Neural cell (in vitro differentiated cells): ENCODE results near the gene KIR2DL3. TPM values are rescaled to one million over a fixed set of nuclear protein-coding genes. Genes with fewer than 3 reads are reported as not detected.

Source experiments
- H2AFZ ChIP-seq: fragments of 200-600, 300-800 bp; sonication (generic), shearing (Covaris generic); 2 replicates; pipeline ENCODE4 v1.6.0; 2014; ENCODE audit warnings: low read depth, mild to moderate bottlenecking, antibody characterized with exemption, low read length, moderate library complexity
- H3F3A ChIP-seq: fragments of 200-600 bp; shearing (Covaris generic); 2 replicates; pipeline ENCODE4 v1.6.1; 2016; ENCODE audit warnings: mild to moderate bottlenecking, moderate library complexity, mixed read lengths, antibody characterized with exemption, low read length; ENCODE audit not compliant: insufficient read depth, poor library complexity, severe bottlenecking
- H3K27ac ChIP-seq: fragments of 200-600, 300-800 bp; sonication (generic), shearing (Covaris generic); 2 replicates; pipeline ENCODE4 v1.5.1; 2014; ENCODE audit warnings: mild to moderate bottlenecking, low read length, moderate library complexity
- H3K27me3 ChIP-seq: fragments of 300-800, 200-600 bp; sonication (generic), shearing (Covaris generic); 2 replicates; pipeline ENCODE4 v1.6.0; 2014; ENCODE audit warnings: mild to moderate bottlenecking, low read depth, low read length, moderate library complexity; ENCODE audit not compliant: insufficient read depth
- H3K36me3 ChIP-seq: fragments of 300-800, 200-600 bp; sonication (generic), shearing (Covaris generic); 2 replicates; pipeline ENCODE4 v1.5.1; 2014; ENCODE audit warnings: mild to moderate bottlenecking, antibody characterized with exemption, low read length, moderate library complexity; ENCODE audit not compliant: insufficient read depth
- H3K4me2 ChIP-seq: fragments of 300-800, 200-600 bp; sonication (generic), shearing (Covaris generic); 2 replicates; pipeline ENCODE4 v1.6.0; 2014; ENCODE audit warnings: mild to moderate bottlenecking, low read length
- H3K4me3 ChIP-seq: fragments of 300-800, 200-600 bp; sonication (generic), shearing (Covaris generic); 2 replicates; pipeline ENCODE4 v1.5.1; 2014; ENCODE audit warnings: mild to moderate bottlenecking, low read length, moderate library complexity
- H3K79me2 ChIP-seq: fragments of 200-600 bp; shearing (Covaris generic); replicated peaks from 2 replicates; pipeline ENCODE4 v1.6.0; 2014; ENCODE audit warnings: mild to moderate bottlenecking, low read length, moderate library complexity; ENCODE audit not compliant: insufficient read depth
- H3K9ac ChIP-seq: fragments of 300-800, 200-600 bp; sonication (generic), shearing (Covaris generic); 2 replicates; pipeline ENCODE4 v1.6.1; 2016; ENCODE audit warnings: mild to moderate bottlenecking, low read length, mixed read lengths
- H3K9me2 ChIP-seq: fragments of 200-600 bp; shearing (Covaris generic); 2 replicates; pipeline ENCODE4 v1.6.1; 2016; ENCODE audit warnings: mild to moderate bottlenecking, low read length, mixed read lengths; ENCODE audit not compliant: insufficient read depth
- H3K9me3 ChIP-seq: fragments of 200-600, 300-800 bp; sonication (generic), shearing (Covaris generic); 2 replicates; pipeline ENCODE4 v1.6.1; 2016; ENCODE audit warnings: mild to moderate bottlenecking, mixed run types, low read length, moderate library complexity, mixed read lengths
- H4K20me1 ChIP-seq: fragments of 200-600 bp; shearing (Covaris generic); 2 replicates; pipeline ENCODE4 v1.6.1; 2016; ENCODE audit warnings: mild to moderate bottlenecking, mixed run types; ENCODE audit not compliant: insufficient read depth
- CTCF ChIP-seq: fragments of 450-650 bp; IDR thresholded peaks from 2 replicates; pipeline ENCODE4 v1.5.1; 2014; ENCODE audit warnings: antibody characterized with exemption, mild to moderate bottlenecking, moderate library complexity; ENCODE audit not compliant: poor library complexity, severe bottlenecking
- EP300 ChIP-seq: fragments of 450-650 bp; conservative IDR thresholded peaks from 2 replicates; pipeline ENCODE4 v1.6.1; 2014; ENCODE audit warnings: antibody characterized with exemption, mild to moderate bottlenecking, moderate library complexity; ENCODE audit not compliant: poor library complexity, severe bottlenecking
- EZH2 ChIP-seq: fragments of 200-600, 300-800 bp; shearing (Covaris generic), sonication (generic); IDR thresholded peaks from 2 replicates; pipeline ENCODE4 v1.6.1; 2014; ENCODE audit warnings: antibody characterized with exemption, low read length, borderline replicate concordance, mild to moderate bottlenecking; ENCODE audit not compliant: insufficient read depth, poor library complexity, severe bottlenecking
- MXI1 ChIP-seq: fragments of 450-650 bp; conservative IDR thresholded peaks from 2 replicates; pipeline ENCODE4 v1.6.1; 2014; ENCODE audit warnings: antibody characterized with exemption, mild to moderate bottlenecking; ENCODE audit not compliant: poor library complexity, severe bottlenecking
- POLR2AphosphoS5 ChIP-seq: IDR thresholded peaks from 2 replicates; pipeline ENCODE4 v1.6.1; 2012
- RAD21 ChIP-seq: fragments of 450-650 bp; conservative IDR thresholded peaks from 2 replicates; pipeline ENCODE4 v1.6.1; 2014; ENCODE audit warnings: antibody characterized with exemption, mild to moderate bottlenecking, moderate library complexity
- REST ChIP-seq: IDR thresholded peaks from 2 replicates; pipeline ENCODE4 v1.6.1; 2012; ENCODE audit warnings: borderline replicate concordance
- SMC3 ChIP-seq: fragments of 450-650 bp; conservative IDR thresholded peaks from 2 replicates; pipeline ENCODE4 v1.6.1; 2014; ENCODE audit warnings: antibody characterized with exemption, mild to moderate bottlenecking, moderate library complexity; ENCODE audit not compliant: poor library complexity
- TAF1 ChIP-seq: IDR thresholded peaks from 2 replicates; pipeline ENCODE4 v1.6.1; 2012; ENCODE audit warnings: low read depth
- polyA plus RNA-seq: library from polyadenylated mRNA; depleted of rRNA; stranded (reverse); fragments of >200 nt; gene quantifications from 2 replicates; pipeline ENCODE4 v1.2.3, GENCODE V29; 2014

Gene KIR2DL3
- polyA plus RNA-seq, 1 donor from 2014 or later: not detected

DNA sequence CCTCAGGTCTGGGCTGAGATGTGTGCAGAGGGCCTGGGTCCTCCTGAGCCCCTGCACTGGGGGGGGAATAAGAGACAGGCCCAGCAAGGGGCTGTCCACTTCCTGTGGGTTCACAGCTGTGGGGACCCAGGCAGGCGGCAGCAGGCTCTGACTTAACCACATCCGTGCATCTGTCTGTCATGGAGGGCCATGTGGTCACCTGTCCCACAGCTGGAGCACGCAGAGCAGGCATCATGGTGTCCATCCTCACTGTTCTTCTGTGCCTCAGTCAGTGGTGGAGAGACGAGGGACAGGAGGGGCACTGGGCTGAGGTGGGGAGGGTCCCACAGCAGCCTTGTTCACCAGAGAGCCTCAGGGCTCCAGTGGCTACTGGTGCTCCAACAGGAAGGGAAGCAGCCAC, 30.4 kb upstream of the KIR2DL3 start:
- no peaks in the 10 kb centered on the region for H4K20me1 ChIP-seq
- H3K79me2 ChIP-seq: no peaks in the 10 kb centered on the region
- no peak overlapping the region for H3K9ac ChIP-seq
- TF ChIP-seq CTCF (no peak), MXI1 (no peak)
- H3K4me2 ChIP-seq: no peak overlapping the region
- H3F3A ChIP-seq: no peaks in the 10 kb centered on the region
- no peaks in the 10 kb centered on the region for H3K27me3 ChIP-seq
- no peak overlapping the region for H3K27ac ChIP-seq
- no peak overlapping the region for H2AFZ ChIP-seq
- no peaks in the 10 kb centered on the region for H3K9me2 ChIP-seq
- H3K36me3 ChIP-seq: no peaks in the 10 kb centered on the region
- H3K9me3 ChIP-seq: peaks cover 1% of the 10 kb centered on the region
- no peak overlapping the region for H3K4me3 ChIP-seq

- H3K79me2 ChIP-seq: no peaks in the 10 kb centered on the region
- no peaks in the 10 kb centered on the region for H4K20me1 ChIP-seq
- no peaks in the 10 kb centered on the region for H3K36me3 ChIP-seq
- no peaks in the 10 kb centered on the region for H3K9me3 ChIP-seq
- no peak overlapping the region for H3K4me2 ChIP-seq
- H2AFZ ChIP-seq: no peak overlapping the region
- TF ChIP-seq CTCF: no peak
- no peak for TF ChIP-seq SMC3
- no peak for TF ChIP-seq EP300
- TF ChIP-seq TAF1: no peak
- no peak for TF ChIP-seq POLR2AphosphoS5
- no peak for TF ChIP-seq REST
- TF ChIP-seq RAD21: no peak
- TF ChIP-seq EZH2: no peak
- no peak for TF ChIP-seq MXI1
- no peaks in the 10 kb centered on the region for H3F3A ChIP-seq
- no peak overlapping the region for H3K27ac ChIP-seq
- no peak overlapping the region for H3K4me3 ChIP-seq
- H3K9ac ChIP-seq: no peak overlapping the region
- H3K27me3 ChIP-seq: no peaks in the 10 kb centered on the region
- H3K9me2 ChIP-seq: no peaks in the 10 kb centered on the region
Observed at GRCh38 chr19:54708781-54709180, 29.5 kb upstream of the KIR2DL3 start.
